Adrenal gland (tissue), 5 donors: ENCODE measurements around the gene HDAC4.

ENCODE experiments used
- POLR2A ChIP-seq, 2 donors: fragments of 450-650 bp; IDR thresholded peaks; one replicate each; pipeline ENCODE4 v1.6.1; 2017; ENCODE audit warnings: antibody characterized with exemption in 2 of 2, mild to moderate bottlenecking in 2 of 2, moderate library complexity in 1 of 2
- TF ChIP-seq, protein P1 (sequence below), 6 experiments: fragments of 450-650 bp in 4 of 6; fragments of 200-600 bp in 2 of 6; sonication (generic) in 1 of 6; IDR thresholded peaks; 1 replicate in 5 of 6; 2 replicates in 1 of 6; pipeline versions ENCODE4 v1.5.1 to v1.8.0; 2016 to 2021; ENCODE audit warnings: antibody characterized with exemption in 6 of 6, mild to moderate bottlenecking in 2 of 6, moderate library complexity in 1 of 6
- donor health status: DM: no; HTN: no; CAD: no.

DNA sequence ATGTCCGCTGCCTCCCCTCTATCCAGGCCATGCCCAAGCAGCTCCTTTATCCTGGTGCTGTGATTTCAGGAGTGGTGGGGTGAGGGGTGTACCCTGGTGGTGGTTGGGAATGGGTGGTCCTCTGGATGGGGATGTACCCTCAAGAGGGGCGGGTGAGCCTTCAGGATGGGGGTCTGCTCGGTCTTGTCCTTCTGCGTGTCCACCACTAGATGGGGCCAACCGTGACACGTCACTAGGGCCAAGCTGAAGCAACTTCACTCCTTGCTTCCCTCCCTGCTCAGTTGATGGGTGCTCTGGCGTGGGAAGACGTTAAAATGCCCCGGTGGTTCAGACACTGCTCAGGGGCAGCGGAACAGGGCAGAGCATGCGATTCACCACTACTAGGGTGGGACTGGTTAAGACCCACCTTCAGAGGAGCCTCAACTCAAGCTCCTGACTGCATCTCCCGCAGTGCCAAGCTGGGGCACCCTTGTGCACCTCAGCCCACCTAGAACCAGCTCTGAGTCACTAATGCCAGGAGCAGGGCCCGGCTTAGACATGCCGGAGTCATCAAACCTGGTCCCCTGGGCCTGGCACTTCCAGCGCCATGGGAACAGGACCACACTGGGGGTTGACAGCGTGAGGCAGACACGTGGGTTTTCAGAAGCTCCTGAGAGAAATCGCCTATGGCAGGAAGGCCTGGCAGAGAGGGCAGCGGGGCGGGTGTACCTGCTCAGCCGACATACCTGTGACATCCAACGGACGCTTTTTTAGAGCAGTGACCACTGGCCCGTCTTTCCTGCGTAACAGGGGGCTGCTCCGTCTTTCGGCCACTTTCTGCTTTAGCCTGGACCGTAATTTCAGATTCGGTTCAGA is 256.7 kb downstream of the HDAC4 start:
- TF ChIP-seq, protein P1, sequence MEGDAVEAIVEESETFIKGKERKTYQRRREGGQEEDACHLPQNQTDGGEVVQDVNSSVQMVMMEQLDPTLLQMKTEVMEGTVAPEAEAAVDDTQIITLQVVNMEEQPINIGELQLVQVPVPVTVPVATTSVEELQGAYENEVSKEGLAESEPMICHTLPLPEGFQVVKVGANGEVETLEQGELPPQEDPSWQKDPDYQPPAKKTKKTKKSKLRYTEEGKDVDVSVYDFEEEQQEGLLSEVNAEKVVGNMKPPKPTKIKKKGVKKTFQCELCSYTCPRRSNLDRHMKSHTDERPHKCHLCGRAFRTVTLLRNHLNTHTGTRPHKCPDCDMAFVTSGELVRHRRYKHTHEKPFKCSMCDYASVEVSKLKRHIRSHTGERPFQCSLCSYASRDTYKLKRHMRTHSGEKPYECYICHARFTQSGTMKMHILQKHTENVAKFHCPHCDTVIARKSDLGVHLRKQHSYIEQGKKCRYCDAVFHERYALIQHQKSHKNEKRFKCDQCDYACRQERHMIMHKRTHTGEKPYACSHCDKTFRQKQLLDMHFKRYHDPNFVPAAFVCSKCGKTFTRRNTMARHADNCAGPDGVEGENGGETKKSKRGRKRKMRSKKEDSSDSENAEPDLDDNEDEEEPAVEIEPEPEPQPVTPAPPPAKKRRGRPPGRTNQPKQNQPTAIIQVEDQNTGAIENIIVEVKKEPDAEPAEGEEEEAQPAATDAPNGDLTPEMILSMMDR (IDR thresholded peaks at IDR 0.05) = peak; percentile 31 to 75 (median 62)
- TF ChIP-seq POLR2A (IDR thresholded peaks at IDR 0.05) = no peak
